ENCODE measurements around the gene EIF5B.
"Not testable (repeated sequence)": the region's sequence is repeated elsewhere in the genome, so short reads cannot be mapped to it uniquely, and the experiment has no call there.

Gene EIF5B, protein sequence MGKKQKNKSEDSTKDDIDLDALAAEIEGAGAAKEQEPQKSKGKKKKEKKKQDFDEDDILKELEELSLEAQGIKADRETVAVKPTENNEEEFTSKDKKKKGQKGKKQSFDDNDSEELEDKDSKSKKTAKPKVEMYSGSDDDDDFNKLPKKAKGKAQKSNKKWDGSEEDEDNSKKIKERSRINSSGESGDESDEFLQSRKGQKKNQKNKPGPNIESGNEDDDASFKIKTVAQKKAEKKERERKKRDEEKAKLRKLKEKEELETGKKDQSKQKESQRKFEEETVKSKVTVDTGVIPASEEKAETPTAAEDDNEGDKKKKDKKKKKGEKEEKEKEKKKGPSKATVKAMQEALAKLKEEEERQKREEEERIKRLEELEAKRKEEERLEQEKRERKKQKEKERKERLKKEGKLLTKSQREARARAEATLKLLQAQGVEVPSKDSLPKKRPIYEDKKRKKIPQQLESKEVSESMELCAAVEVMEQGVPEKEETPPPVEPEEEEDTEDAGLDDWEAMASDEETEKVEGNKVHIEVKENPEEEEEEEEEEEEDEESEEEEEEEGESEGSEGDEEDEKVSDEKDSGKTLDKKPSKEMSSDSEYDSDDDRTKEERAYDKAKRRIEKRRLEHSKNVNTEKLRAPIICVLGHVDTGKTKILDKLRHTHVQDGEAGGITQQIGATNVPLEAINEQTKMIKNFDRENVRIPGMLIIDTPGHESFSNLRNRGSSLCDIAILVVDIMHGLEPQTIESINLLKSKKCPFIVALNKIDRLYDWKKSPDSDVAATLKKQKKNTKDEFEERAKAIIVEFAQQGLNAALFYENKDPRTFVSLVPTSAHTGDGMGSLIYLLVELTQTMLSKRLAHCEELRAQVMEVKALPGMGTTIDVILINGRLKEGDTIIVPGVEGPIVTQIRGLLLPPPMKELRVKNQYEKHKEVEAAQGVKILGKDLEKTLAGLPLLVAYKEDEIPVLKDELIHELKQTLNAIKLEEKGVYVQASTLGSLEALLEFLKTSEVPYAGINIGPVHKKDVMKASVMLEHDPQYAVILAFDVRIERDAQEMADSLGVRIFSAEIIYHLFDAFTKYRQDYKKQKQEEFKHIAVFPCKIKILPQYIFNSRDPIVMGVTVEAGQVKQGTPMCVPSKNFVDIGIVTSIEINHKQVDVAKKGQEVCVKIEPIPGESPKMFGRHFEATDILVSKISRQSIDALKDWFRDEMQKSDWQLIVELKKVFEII

DNA sequence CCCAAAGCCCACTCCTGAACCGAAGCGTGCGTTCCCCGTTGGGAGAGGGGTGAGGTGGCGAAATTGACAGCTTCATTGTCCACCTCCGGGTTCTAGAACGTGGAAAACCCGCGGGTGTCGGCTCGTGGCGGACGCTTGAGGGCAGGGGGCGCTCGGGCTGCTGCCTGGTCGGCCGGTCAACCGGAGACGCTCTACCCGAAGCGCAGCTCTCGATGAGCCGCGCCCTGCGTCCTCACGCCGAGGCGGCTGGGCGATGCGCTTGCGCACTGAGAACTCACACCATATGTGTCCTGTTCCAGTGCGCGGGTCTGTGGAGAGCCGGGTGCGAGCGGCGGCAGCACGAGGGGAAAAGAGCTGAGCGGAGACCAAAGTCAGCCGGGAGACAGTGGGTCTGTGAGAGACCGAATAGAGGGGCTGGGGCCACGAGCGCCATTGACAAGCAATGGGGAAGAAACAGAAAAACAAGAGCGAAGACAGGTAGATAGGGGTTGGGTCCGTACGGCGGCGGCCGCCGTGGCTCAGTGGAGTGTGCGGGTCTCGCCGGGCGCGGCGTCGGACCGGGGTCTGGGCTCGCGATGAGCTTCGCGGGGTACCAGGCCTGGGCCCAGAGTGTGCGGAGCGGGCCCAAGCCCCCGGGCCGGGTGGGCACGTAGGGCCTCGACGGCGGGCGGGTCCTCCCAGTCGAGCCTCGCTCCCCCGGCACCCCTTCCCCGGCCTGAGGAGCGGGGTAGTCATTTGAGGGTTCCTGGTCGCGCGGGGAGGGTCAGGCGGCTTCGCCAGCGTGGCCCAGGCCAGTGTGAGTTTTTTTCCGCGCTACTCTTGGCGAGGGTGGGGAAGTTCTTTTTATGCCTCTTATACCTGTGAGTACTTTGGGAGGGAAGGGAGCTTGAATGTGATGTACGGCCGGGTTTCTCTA, at the start of gene EIF5B:
Gene EIF5B, plus strand, starts transcription at position 277 of the 916 bp plus-strand sequence. Its CDS starts 166 bp downstream, at position 443.
- peak; percentile 90 for DNase-seq (ENCODE audit: low read depth)

DNA sequence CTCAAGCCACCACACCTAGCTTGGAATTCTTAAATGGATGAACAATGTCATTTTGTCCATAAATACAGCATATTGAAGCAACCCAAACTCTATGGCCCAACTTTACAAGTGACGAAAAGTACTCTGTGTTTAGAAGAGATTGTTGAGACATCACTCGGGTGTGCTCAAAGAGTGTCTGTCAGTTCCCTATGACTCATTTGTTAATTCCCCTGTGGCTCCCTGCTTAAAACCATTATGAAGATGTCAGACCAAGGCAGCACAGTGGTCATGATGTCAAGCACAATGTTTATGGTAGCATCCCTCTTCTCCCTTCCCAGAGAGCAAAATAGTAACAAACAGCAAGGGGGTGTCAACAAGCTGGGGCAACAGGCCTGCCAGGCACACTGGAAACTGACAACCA, 39.2 kb upstream of the EIF5B start:
- no peak for DNase-seq (ENCODE audit: low read depth)

DNA sequence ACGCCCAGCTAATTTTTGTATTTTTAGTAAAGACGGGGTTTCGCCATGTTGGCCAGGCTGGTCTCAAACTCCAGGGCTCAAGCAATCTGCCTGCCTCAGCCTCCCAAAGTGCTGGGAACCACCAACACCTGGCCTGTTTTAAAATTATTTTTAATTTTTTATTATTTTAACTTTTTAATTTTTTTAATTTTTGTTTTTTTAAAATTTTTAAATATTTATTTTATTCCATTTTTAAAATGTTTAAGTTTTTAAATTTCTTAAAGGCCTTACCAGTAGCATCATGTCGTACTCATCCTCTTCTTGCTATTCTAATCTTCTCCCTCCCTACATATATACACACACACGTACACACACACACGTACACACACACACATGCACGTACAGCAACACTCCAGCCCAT, 37.6 kb upstream of the EIF5B start:
- no peak for DNase-seq (ENCODE audit: low read depth)

DNA sequence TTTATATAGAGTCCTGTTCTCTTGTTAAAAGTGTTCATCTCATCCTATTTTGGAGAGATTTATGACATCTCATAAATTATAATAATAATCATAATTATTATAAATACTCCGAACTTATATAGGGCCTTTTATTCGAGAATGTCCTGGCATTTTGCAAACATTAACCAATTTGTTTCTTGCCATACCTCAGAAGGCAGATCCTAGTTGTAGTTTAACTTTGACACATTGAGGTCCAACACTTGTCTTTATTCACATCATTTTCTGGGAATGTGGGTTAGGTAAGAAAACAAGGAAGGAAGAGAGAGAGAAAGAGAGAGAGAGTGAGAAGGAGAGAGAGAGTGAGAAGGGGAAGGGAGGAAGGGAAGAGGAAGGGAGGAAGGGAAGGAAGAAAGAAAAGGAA, 36.1 kb upstream of the EIF5B start, which contains the start of gene LYG1:
Gene LYG1, minus strand, starts transcription at position 101 of the 400 bp plus-strand sequence. CDS start 5,527 bp downstream, outside the sequence.
- not testable (repeated sequence) for DNase-seq (ENCODE audit: low read depth)

DNA sequence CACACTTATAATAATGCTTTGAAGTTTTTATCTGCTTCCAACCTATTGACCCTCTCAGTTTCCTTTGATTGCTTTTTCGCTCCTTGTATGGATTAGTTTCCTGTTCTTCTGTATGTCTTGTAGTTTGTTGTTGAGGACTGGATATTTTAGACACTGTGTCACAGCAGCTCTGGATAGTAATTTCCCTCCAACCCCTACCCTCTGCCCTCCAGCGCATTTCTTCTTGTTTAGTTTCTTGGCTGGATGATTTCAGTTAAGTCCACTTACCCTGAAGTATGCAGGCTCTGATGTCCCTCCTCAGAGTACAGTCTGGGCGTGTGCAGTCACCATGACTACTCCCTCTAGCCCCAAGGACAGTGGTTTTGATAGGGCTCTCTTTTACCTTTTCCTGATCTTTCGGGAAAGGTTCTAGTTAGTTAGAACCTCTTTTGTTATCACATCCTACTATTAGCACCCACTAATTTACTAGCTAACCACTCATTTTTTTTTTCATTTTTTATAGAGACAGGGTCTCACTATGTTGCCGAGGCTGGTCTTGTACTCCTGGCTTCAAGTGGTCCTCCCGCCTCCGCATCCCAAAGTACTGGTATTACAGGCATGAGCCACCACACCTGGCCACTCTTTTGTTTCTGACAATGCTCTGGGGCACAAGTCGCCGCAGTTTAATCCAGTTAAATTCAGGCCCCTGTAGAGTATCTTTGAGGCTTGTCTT, 19.9 kb upstream of the EIF5B start:
- no peak for DNase-seq (ENCODE audit: low read depth)

DNA sequence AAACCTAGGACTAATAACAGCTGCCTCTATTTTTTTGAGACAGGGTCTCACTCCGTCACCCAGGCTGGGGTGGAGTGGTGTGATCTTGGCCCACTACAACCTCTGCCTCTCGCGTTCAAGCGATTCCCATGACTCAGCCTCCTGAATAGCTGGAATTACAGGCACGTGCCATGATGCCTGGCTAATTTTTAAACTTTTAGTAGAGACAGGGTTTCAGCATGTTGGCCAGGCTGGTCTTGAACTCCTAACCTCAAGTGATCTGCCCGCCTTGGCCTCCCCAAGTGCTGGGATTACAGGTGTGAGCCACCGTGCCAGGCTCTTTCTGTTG, 19.4 kb upstream of the EIF5B start:
- DNase-seq (ENCODE audit: low read depth): not testable (repeated sequence)

DNA sequence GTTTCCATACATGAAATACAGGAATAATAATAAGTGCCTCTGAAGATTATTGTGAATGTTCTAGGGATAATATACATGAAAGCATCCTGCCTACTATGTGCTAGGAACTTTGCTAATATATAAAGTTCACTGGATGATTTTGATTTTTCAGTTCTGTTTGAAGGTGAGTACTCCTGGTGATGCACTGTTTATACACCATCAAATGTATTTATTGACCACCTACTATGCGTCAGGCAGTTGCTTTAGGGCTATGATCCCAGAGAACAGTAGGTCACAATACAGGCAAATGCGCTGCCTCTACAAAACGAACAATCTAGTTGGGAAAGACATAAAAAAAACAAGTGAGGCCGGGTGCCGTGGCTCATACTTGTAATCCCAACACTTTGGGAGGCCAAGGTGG, 11.8 kb upstream of the EIF5B start:
- DNase-seq (ENCODE audit: low read depth): no peak

DNA sequence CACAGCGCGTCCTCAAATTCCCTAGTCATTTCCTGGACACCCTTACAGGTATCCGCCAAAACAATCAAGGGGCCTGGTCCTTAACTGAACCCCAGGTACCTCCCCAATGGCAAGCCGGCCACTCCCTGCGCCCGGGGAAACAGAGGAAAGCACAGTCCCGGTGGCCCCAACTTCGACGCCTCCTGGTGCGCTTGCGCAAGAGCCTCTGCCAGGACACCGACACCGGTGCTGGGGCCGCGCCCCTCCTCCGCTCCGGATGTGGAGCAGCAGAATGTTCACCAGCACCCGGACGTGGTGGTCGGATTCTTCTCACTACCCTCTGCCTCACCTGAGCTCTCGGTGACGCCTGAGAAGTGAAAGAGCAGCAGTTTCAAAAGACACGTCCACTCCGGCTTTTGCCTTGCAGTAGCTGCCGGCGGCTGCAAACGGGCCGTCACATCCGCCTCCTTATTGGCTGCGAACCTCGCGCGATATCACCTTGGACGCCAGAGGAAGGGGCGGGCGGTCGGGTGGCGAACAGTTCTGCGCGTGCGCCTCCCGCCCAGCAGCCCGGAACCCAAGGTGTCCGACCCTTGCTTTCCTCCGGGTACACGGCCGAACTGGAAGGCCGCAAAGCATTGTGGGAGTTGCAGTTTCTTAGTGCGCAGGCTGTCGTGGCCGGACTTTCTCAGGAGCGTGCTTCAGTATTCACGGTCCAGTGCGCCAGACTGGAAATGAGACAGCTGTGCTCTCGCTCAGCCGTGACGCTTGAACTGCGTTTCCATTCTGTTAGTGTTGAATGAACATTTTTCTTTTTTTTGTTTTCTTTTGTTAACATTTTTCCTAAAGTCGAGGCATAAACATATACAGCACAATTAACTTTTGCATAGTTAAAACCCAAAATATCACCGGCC, 1.0 kb upstream of the EIF5B start, which contains the start of gene TXNDC9:
Gene TXNDC9, minus strand, starts transcription at position 423 of the 893 bp plus-strand sequence. CDS start 3,123 bp downstream, outside the sequence.
- peak; percentile 95 for DNase-seq (ENCODE audit: low read depth)

DNA sequence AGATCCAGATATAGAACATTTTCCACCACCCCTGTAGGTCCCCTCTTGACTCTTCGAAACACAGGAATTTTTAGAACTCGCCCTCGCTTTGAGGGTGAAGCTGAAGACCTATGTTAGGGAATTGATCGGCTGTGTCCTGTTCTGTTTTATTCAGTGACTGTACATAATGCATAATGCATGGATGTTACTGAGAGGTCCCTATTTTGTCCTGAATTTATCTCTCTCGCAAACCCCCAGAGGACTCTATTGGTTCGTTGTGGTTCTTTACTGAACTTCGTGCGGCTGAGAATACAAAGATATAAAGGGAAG, 431 bp upstream of the EIF5B start:
- no peak for DNase-seq (ENCODE audit: low read depth)

DNA sequence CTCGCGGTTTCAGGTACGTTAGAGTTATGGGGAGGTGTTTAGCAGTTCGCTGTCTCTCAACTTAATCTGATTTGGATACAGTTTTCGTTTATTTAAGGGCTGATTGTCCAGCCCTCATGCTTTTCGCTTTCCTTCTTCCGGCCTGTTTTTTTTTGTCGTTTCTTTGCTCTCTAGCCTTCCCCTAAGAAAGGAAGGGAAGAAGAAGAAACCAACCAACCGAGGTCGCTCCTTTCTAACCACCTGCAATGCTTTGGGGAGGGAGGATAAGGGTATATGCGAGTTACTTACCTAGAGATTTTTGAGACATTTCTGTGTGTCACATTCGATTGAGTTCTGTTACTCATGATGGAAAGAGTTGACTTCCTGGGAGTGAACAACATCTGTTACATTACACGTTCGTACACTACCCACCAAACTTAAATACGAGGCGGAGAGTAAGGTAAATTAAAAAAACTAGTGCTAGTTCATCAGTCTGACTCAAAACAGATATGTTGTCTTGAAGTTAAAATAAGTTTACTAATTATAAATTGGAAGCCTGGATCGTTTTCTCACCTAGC, 918 bp downstream of the EIF5B start:
- no peak for DNase-seq (ENCODE audit: low read depth)

DNA sequence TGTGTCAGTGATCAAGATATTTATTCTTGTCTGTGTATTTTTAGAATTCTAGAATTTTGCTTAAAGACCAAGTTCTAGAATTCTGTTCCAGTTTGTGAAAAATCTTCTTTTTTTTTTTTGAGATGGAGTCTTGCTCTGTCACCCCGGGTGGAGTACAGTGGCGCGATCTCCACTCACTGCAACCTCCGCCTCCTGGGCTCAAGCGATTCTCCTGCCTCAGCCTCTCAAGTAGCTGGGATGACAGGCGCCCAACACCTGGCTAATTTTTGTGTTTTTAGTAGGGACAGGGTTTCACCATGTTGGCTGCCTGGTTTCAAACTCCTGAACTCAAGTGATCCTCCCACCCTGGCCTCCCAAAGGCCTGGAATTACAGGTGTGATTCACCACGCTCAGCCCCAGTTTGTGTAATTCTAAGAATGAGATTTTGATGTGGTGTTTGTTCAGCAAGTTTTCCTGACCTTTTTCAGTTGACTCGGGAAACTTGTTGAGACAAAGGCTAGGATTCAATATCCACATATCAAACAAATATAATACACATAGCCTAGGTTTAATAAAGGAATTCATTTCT, 3.6 kb downstream of the EIF5B start:
- DNase-seq (ENCODE audit: low read depth): no peak

DNA sequence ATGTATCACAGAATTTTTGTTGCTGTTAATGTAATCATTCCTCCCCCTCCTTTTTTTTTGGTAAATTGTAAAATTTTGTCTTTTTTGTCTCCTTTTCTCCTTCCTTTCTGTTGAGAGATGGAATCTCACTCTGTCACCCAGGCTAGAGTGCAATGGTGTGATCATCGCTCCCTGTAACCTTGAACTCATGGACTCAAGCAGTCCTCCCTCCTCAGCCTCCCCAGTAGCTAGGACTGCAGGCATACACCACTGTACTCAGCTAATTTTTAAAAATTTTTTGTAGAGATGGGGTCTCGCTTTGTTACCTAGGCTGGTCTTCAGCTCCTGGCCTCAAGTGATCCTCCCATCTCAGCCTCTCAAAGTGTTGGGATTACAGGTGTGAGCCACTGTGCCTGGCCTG, 5.3 kb downstream of the EIF5B start:
- DNase-seq (ENCODE audit: low read depth): no peak

DNA sequence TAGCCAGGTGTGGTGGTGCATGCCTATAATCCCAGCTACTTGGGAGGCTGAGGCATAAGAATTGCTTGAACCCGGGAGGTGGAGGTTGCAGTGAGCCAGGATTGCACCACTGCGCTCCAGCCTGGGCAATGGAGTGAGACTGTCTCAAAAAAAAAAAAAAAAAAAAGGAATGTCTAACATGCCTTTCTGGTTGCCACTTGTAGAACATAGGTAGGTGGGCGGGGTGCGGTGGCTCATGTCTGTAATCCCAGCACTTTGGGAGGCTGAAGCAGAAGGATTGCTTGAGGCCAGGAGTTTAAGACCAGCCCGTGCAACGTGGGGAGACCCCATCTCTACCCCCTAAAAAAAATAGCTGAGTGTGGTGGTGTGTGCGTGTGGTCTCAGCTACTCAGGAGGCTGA, 8.3 kb downstream of the EIF5B start:
- not testable (repeated sequence) for DNase-seq (ENCODE audit: low read depth)

DNA sequence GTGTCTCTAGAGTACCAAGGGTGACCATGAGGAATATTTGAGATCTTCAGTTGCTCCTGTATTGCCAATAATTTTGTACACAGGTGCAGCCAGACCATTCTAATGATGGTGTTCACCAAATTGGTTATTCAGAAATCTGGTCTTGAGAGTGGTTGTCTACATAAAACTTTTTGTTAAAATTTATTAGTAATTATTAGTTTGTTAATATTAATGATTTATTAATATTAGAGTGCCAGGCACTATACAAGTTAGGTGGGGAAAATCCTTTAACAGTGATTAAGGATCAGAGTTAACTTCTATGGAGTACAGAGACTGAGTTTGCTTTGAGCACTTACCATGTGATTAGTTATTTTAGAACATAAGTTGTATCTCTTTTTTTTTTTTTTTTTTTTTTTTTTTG, 9.0 kb downstream of the EIF5B start:
- no peak for DNase-seq (ENCODE audit: low read depth)

DNA sequence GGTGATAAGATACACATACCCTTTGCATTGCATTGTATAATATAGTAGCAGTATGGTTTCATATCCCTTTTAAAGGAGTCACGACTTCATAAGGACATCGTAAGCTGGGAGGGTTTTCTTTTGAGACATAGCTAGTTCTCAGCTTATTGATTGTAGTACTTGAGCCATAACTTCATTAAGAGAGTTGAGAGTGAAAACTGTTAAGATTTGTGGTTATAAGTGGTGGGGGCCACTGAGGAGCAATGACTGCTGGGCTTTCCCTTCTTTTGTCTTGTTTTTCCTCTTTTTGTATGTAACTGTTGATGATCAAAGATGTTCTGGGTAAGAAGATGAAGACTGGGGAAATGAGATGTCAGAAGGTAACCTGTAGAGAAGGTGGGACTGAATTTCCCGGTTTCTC, 11.0 kb downstream of the EIF5B start:
- no peak for DNase-seq (ENCODE audit: low read depth)

DNA sequence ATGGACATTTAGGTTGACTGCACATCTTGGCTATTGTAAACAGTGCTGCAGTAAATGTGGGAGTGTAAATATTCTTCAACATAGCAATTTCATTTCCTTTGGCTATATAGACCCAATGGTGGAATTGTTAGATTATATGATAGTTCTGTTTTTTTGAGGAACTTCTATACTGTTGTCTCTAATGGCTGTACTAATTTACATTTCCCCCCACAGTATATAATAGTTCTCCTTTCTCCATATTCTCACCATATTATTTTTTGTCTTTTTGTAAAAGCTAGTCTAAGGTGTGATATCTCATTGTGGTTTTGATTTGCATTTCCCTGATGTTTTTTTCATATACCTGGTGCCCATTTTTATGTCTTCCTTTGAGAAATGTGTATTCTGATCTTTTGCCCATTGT, 13.0 kb downstream of the EIF5B start:
- no peak for DNase-seq (ENCODE audit: low read depth)

DNA sequence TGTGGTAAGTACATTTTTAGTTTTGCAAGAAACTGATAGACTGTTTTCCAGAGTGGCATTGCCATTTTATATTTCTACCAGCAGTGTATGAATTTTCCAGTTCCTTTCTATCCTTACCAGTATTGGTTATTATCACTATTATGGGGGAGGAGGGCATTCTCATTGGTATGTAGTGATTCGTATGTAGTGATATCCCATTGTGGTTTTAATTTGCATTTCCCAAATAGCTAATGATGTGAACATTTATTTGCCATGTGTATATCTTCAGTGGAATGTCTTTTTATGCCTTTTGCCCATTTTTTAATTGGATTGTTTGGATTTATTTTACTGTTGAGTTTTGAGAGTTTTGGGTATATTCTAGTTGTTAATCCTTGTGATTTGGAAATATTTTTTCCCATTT, 16.9 kb downstream of the EIF5B start:
- DNase-seq (ENCODE audit: low read depth): no peak

DNA sequence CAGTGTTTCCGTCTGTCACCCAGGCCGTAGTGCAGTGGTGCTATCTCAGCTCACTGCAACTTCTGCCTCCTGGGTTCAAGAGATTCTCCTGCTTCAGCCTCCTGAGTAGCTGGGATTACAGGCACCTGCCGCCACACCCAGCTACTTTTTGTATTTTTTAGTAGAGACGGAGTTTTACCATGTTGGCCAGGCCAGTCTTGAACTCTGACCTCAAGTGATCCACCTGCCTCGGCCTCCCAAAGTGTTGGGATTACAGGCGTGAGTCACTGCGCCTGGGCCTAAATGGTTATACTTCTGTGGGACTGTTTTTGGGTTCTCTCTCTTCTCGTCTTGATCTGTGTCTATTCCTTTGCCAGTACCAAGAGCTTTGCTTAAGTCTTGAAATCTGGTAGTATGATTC, 17.6 kb downstream of the EIF5B start:
- DNase-seq (ENCODE audit: low read depth): not testable (repeated sequence)

DNA sequence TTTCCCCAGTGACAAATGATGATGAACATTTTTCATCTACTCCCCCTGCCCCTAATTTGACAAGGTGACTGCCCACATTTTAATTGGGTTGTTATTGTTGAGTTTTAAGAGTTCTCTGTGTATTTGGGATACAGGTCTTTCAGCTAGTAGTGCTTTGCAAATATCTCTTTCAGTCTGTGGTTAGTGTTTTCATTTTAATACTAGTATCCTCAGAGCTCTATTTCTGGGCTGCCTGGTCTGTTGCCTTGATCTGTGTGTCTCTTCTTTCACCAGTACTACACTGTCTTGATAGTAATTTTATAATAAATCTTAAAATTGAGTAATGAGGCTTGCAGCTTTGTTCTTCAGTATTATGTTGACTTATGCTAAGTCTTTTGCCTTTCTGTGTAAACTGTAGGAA, 19.7 kb downstream of the EIF5B start:
- DNase-seq (ENCODE audit: low read depth): no peak
